ENCODE data around the gene POLR2E. TPM values are rescaled to one million over a fixed set of nuclear protein-coding genes. Genes with fewer than 3 reads are reported as not detected.

Gene POLR2E
- total and polyA plus RNA-seq, 2 of the 13 experiments (the other 11 are each of a cell fraction or from before 2014, with no cell fraction given) = 140 to 272 TPM

- TF ChIP-seq GRHL1 (CRISPR knock-in tag; conservative IDR thresholded peaks at IDR 0.05) (no peak), MXD3 (CRISPR knock-in tag; IDR thresholded peaks at IDR 0.05) (peak; percentile 11; the same call in 1 of the 2 replicates), ZSCAN21 (CRISPR knock-in tag; IDR thresholded peaks at IDR 0.05; ENCODE audit: borderline replicate concordance) (no peak), ZBTB7A (CRISPR knock-in tag; IDR thresholded peaks at IDR 0.05) (peak; percentile 87), CEBPB (IDR thresholded peaks at IDR 0.05; ENCODE audit: borderline replicate concordance, low read depth, low read length) (no peak), ZNF629 (CRISPR knock-in tag; conservative IDR thresholded peaks at IDR 0.05) (peak; percentile 99), ZNF468 (CRISPR knock-in tag; IDR thresholded peaks at IDR 0.05) (no peak), REST (IDR thresholded peaks at IDR 0.05; ENCODE audit: borderline replicate concordance in 1 of 2, low read depth in 1 of 2, low read length in 2 of 2) (no peak), MTA1 (CRISPR knock-in tag; IDR thresholded peaks at IDR 0.05; ENCODE audit: borderline replicate concordance) (0 out of 2 replicates have a peak, but pooled peaks have one; percentile 4), RBFOX2 (IDR thresholded peaks at IDR 0.05; ENCODE audit: low read depth, low read length) (peak; percentile 60; the same call in 1 of the 2 replicates), MEIS1 (CRISPR knock-in tag; IDR thresholded peaks at IDR 0.05; ENCODE audit: borderline replicate concordance) (peak; percentile 83; the same call in 1 of the 2 replicates), PPARG (CRISPR knock-in tag; conservative IDR thresholded peaks at IDR 0.05) (0 out of 2 replicates have a peak, but pooled peaks have one; percentile 12), ZZZ3 (CRISPR knock-in tag; IDR thresholded peaks at IDR 0.05; ENCODE audit: borderline replicate concordance) (no peak), ATF6 (CRISPR knock-in tag; conservative IDR thresholded peaks at IDR 0.05) (no peak), FOXM1 (CRISPR knock-in tag; IDR thresholded peaks at IDR 0.05) (no peak), THAP9 (CRISPR knock-in tag; IDR thresholded peaks at IDR 0.05; ENCODE audit: borderline replicate concordance) (peak; percentile 21; the same call in 1 of the 2 replicates)
Measured at GRCh38 chr19:1066748-1067340, 28.3 kb downstream of the POLR2E start, which contains the start of gene ARHGAP45 (continued).
